HL-60 (cell line): ENCODE measurements around the gene APBB2.

Experiments
- DNase-seq, 2 experiments: peaks; one replicate each; pipeline ENCODE4 v3.0.0-alpha.2; 2010 to 2020; ENCODE audit warnings: low read depth in 1 of 2, low spot score in 1 of 2
- H3K27ac ChIP-seq: fragments of 250-450 bp; sonication (Bioruptor Pico); replicated peaks from 2 replicates; pipeline ENCODE4 v1.5.1; 2020; ENCODE audit warnings: mild to moderate bottlenecking, moderate library complexity
- H3K27me3 ChIP-seq: fragments of 250-450 bp; sonication (Bioruptor Pico); 2 replicates; pipeline ENCODE4 v1.5.1; 2021; ENCODE audit warnings: mild to moderate bottlenecking, moderate library complexity; ENCODE audit not compliant: insufficient read depth, poor library complexity, severe bottlenecking
- H3K4me3 ChIP-seq: replicated peaks from 2 replicates; pipeline ENCODE4 v1.5.1; 2011; ENCODE audit warnings: mild to moderate bottlenecking, control low read depth, low read length; ENCODE audit not compliant: insufficient read depth
- GABPA ChIP-seq: IDR thresholded peaks from 2 replicates; pipeline ENCODE4 v1.6.1; 2012; ENCODE audit warnings: low read depth
- POLR2AphosphoS5 ChIP-seq: IDR thresholded peaks from 2 replicates; pipeline ENCODE4 v1.6.1; 2012; ENCODE audit warnings: low read depth
- SPI1 ChIP-seq: IDR thresholded peaks from 2 replicates; pipeline ENCODE4 v1.6.1; 2012; ENCODE audit warnings: low read depth, mild to moderate bottlenecking, borderline replicate concordance
- TF ChIP-seq, protein P1 (sequence below): IDR thresholded peaks from 2 replicates; pipeline ENCODE4 v1.6.1; 2012; ENCODE audit warnings: low read depth; ENCODE audit not compliant: insufficient replicate concordance
- TF ChIP-seq, protein P2 (sequence below): IDR thresholded peaks from one replicate; pipeline ENCODE4 v1.5.1; 2011; ENCODE audit warnings: low read length, control low read depth, inconsistent platforms; ENCODE audit not compliant: insufficient read depth

Gene APBB2

GRCh38 chr4:41058426-41058825 is 155.9 kb downstream of the APBB2 start:
- TF ChIP-seq, protein P1, sequence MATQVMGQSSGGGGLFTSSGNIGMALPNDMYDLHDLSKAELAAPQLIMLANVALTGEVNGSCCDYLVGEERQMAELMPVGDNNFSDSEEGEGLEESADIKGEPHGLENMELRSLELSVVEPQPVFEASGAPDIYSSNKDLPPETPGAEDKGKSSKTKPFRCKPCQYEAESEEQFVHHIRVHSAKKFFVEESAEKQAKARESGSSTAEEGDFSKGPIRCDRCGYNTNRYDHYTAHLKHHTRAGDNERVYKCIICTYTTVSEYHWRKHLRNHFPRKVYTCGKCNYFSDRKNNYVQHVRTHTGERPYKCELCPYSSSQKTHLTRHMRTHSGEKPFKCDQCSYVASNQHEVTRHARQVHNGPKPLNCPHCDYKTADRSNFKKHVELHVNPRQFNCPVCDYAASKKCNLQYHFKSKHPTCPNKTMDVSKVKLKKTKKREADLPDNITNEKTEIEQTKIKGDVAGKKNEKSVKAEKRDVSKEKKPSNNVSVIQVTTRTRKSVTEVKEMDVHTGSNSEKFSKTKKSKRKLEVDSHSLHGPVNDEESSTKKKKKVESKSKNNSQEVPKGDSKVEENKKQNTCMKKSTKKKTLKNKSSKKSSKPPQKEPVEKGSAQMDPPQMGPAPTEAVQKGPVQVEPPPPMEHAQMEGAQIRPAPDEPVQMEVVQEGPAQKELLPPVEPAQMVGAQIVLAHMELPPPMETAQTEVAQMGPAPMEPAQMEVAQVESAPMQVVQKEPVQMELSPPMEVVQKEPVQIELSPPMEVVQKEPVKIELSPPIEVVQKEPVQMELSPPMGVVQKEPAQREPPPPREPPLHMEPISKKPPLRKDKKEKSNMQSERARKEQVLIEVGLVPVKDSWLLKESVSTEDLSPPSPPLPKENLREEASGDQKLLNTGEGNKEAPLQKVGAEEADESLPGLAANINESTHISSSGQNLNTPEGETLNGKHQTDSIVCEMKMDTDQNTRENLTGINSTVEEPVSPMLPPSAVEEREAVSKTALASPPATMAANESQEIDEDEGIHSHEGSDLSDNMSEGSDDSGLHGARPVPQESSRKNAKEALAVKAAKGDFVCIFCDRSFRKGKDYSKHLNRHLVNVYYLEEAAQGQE: no peak
- no peak for TF ChIP-seq GABPA
- no peak overlapping the region for H3K4me3 ChIP-seq
- no peak for DNase-seq
- no peaks in the 10 kb centered on the region for H3K27me3 ChIP-seq
- H3K27ac ChIP-seq: no peak overlapping the region

DNA sequence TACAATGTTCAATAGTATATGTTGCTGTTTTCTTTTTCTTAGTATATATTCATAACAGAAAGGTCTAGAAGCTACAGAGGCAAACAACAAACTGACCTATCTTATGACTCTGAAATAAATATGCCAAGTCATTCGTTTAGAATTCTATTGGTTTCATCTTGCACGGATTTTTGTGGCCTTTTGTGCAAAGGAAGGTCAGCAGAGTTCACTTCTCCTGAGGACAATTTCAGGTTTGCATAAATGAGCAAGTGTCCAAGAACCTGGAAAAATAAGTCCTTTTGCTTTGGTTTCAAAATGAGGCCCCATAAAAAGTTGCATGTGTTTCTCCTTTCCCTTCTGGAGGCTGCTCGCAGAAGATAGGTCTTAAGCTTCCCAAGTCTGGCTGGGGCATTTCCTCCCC is 156.9 kb downstream of the APBB2 start:
- no peak overlapping the region for H3K4me3 ChIP-seq
- TF ChIP-seq, protein P1: no peak
- TF ChIP-seq GABPA (no peak), SPI1 (no peak), POLR2AphosphoS5 (no peak)
- TF ChIP-seq, protein P2, sequence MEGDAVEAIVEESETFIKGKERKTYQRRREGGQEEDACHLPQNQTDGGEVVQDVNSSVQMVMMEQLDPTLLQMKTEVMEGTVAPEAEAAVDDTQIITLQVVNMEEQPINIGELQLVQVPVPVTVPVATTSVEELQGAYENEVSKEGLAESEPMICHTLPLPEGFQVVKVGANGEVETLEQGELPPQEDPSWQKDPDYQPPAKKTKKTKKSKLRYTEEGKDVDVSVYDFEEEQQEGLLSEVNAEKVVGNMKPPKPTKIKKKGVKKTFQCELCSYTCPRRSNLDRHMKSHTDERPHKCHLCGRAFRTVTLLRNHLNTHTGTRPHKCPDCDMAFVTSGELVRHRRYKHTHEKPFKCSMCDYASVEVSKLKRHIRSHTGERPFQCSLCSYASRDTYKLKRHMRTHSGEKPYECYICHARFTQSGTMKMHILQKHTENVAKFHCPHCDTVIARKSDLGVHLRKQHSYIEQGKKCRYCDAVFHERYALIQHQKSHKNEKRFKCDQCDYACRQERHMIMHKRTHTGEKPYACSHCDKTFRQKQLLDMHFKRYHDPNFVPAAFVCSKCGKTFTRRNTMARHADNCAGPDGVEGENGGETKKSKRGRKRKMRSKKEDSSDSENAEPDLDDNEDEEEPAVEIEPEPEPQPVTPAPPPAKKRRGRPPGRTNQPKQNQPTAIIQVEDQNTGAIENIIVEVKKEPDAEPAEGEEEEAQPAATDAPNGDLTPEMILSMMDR: no peak
- no peak for DNase-seq
- no peak overlapping the region for H3K27ac ChIP-seq
- H3K27me3 ChIP-seq: no peaks in the 10 kb centered on the region

- no peak for DNase-seq
- H3K27ac ChIP-seq: no peak overlapping the region
- TF ChIP-seq POLR2AphosphoS5: no peak
- no peak for TF ChIP-seq SPI1
- TF ChIP-seq, protein P2: no peak
- TF ChIP-seq GABPA: no peak
- TF ChIP-seq, protein P1: no peak
- H3K27me3 ChIP-seq: no peaks in the 10 kb centered on the region
- H3K4me3 ChIP-seq: no peak overlapping the region
Measured at GRCh38 chr4:41052287-41052686, 162.1 kb downstream of the APBB2 start.
